WERI-Rb-1 (cell line): Measurements from ENCODE around the gene ME1.

ENCODE experiments used
- DNase-seq: peaks from one replicate; pipeline ENCODE4 v3.0.0-alpha.2; 2020
- H3K27ac ChIP-seq: fragments of 250-450 bp; sonication (Bioruptor Pico); 2 replicates; pipeline ENCODE4 v1.5.1; 2020; ENCODE audit warnings: mild to moderate bottlenecking, moderate library complexity
- H3K27me3 ChIP-seq: fragments of 250-450 bp; sonication (Bioruptor Pico); 2 replicates; pipeline ENCODE4 v1.5.1; 2021; ENCODE audit warnings: mild to moderate bottlenecking, low read depth, moderate library complexity; ENCODE audit not compliant: insufficient read depth, severe bottlenecking
- H3K36me3 ChIP-seq: fragments of 250-450 bp; sonication (Bioruptor Pico); 2 replicates; pipeline ENCODE4 v1.5.1; 2020; ENCODE audit warnings: mild to moderate bottlenecking, moderate library complexity
- H3K4me3 ChIP-seq: 2 replicates; pipeline ENCODE4 v1.5.1; 2011; ENCODE audit warnings: low read depth, mild to moderate bottlenecking, control low read depth, low read length
- H3K9me3 ChIP-seq: fragments of 250-450 bp; sonication (Bioruptor Pico); 2 replicates; pipeline ENCODE4 v1.5.1; 2021; ENCODE audit warnings: mild to moderate bottlenecking, moderate library complexity; ENCODE audit not compliant: severe bottlenecking
- CTCF ChIP-seq: IDR thresholded peaks from 2 replicates; pipeline ENCODE4 v1.5.1; 2011; ENCODE audit warnings: low read depth, mild to moderate bottlenecking, control low read depth, inconsistent platforms, low read length

ME1 gene

GRCh38 chr6:83430611-83431544 lies at the start of gene ME1:
ME1 (minus strand) TSS chr6:83431051; CDS start chr6:83430954, 97 bp downstream.
- Histone ChIP-seq H3K4me3 (peak within 1 kb of the TSS; percentile 54), H3K9me3 (no peaks in the 10 kb centered on the region), H3K27me3 (no peaks in the 10 kb centered on the region), H3K36me3 (no peaks in the 10 kb centered on the region), H3K27ac (no peak within 1 kb of the TSS)
- no peak for TF ChIP-seq CTCF
- peak; percentile 56 for DNase-seq

- H3K4me3 ChIP-seq = no peak overlapping the region
- H3K27ac ChIP-seq = no peak overlapping the region
- no peaks in the 10 kb centered on the region for H3K36me3 ChIP-seq
- DNase-seq = no peak
- H3K27me3 ChIP-seq = no peaks in the 10 kb centered on the region
- no peak for TF ChIP-seq CTCF
- no peaks in the 10 kb centered on the region for H3K9me3 ChIP-seq
These were observed 49.6 kb upstream of the ME1 start for GRCh38 chr6:83480470-83480869.

- Histone ChIP-seq H3K27me3 (no peaks in the 10 kb centered on the region), H3K36me3 (no peaks in the 10 kb centered on the region), H3K4me3 (no peak overlapping the region), H3K9me3 (no peaks in the 10 kb centered on the region), H3K27ac (no peak overlapping the region)
- no peak for DNase-seq
- TF ChIP-seq CTCF = no peak
These were observed 48.5 kb upstream of the ME1 start for GRCh38 chr6:83479389-83479788.

GRCh38 chr6:83476971-83477370 lies 46.1 kb upstream of the ME1 start:
- Histone ChIP-seq H3K9me3 (no peaks in the 10 kb centered on the region), H3K27ac (no peak overlapping the region), H3K36me3 (no peaks in the 10 kb centered on the region), H3K27me3 (no peaks in the 10 kb centered on the region), H3K4me3 (no peak overlapping the region)
- DNase-seq = no peak
- TF ChIP-seq CTCF = no peak

- H3K9me3 ChIP-seq = no peaks in the 10 kb centered on the region
These were observed 43.5 kb upstream of the ME1 start for GRCh38 chr6:83474309-83474708.

More at GRCh38 chr6:83474309-83474708, 43.5 kb upstream of the ME1 start:
- Histone ChIP-seq H3K4me3 (no peak overlapping the region), H3K36me3 (no peaks in the 10 kb centered on the region), H3K27me3 (no peaks in the 10 kb centered on the region), H3K27ac (no peak overlapping the region)
- DNase-seq = no peak
- TF ChIP-seq CTCF = no peak
